HUES6 (cell line): Measurements from ENCODE around the gene XCL1.
"Not testable (repeated sequence)": the region's sequence is repeated elsewhere in the genome, so short reads cannot be mapped to it uniquely, and the experiment has no call there.

Experiments used
- H3K27ac ChIP-seq: 2 replicates; pipeline ENCODE4 v1.7.0; 2013; ENCODE audit warnings: low read depth, mild to moderate bottlenecking, low read length, inconsistent platforms
- H3K27me3 ChIP-seq: 2 replicates; pipeline ENCODE4 v1.6.1; 2013; ENCODE audit warnings: low read length; ENCODE audit not compliant: control insufficient read depth, insufficient read depth
- H3K36me3 ChIP-seq: 2 replicates; pipeline ENCODE4 v1.6.1; 2013; ENCODE audit warnings: low read length; ENCODE audit not compliant: control insufficient read depth, insufficient read depth
- H3K4me1 ChIP-seq: 2 replicates; pipeline ENCODE4 v1.6.1; 2013; ENCODE audit warnings: low read length; ENCODE audit not compliant: control insufficient read depth, insufficient read depth
- H3K4me3 ChIP-seq: 2 replicates; pipeline ENCODE4 v1.5.1; 2013; ENCODE audit warnings: low read depth, low read length
- H3K9ac ChIP-seq: one replicate; pipeline ENCODE4 v1.6.1; 2013; ENCODE audit warnings: mild to moderate bottlenecking, low read length
- H3K9me3 ChIP-seq: 2 replicates; pipeline ENCODE4 v1.6.1; 2013; ENCODE audit warnings: low read depth, low read length; ENCODE audit not compliant: control insufficient read depth, insufficient read depth

Gene XCL1

GRCh38 chr1:168576245-168576688, at the start of gene XCL1:
XCL1 (plus strand) TSS chr1:168576605; CDS start chr1:168576638, 33 bp downstream.
- not testable (repeated sequence) for H3K27me3 ChIP-seq, H3K27ac ChIP-seq, H3K36me3 ChIP-seq, H3K4me1 ChIP-seq, H3K9me3 ChIP-seq, H3K4me3 ChIP-seq, H3K9ac ChIP-seq

GRCh38 chr1:168529518-168529917, 46.9 kb upstream of the XCL1 start:
- Histone ChIP-seq H3K9me3 (peaks cover under 1% of the 10 kb centered on the region; the same call in 1 of the 2 replicates), H3K27me3 (no peaks in the 10 kb centered on the region), H3K4me1 (no peaks in the 10 kb centered on the region; the same call in 1 of the 2 replicates), H3K27ac (no peak overlapping the region), H3K9ac (no peak overlapping the region), H3K36me3 (no peaks in the 10 kb centered on the region), H3K4me3 (no peak overlapping the region)

GRCh38 chr1:168531615-168532345, 44.6 kb upstream of the XCL1 start:
- H3K27me3 ChIP-seq = no peaks in the 10 kb centered on the region
- no peaks in the 10 kb centered on the region for H3K9me3 ChIP-seq
- H3K4me1 ChIP-seq = no peaks in the 10 kb centered on the region
- no peaks in the 10 kb centered on the region for H3K36me3 ChIP-seq
- H3K4me3 ChIP-seq = no peak overlapping the region
- no peak overlapping the region for H3K9ac ChIP-seq
- H3K27ac ChIP-seq = no peak overlapping the region

- Histone ChIP-seq H3K4me1 (no peaks in the 10 kb centered on the region), H3K27ac (no peak overlapping the region), H3K27me3 (no peaks in the 10 kb centered on the region), H3K4me3 (no peak overlapping the region), H3K9ac (no peak overlapping the region), H3K9me3 (no peaks in the 10 kb centered on the region), H3K36me3 (no peaks in the 10 kb centered on the region)
These were observed 40.9 kb upstream of the XCL1 start for GRCh38 chr1:168535536-168535935.

- H3K9me3 ChIP-seq, H3K27ac ChIP-seq, H3K4me1 ChIP-seq, H3K4me3 ChIP-seq, H3K9ac ChIP-seq, H3K27me3 ChIP-seq, H3K36me3 ChIP-seq: not testable (repeated sequence)
These were observed 35.6 kb upstream of the XCL1 start for GRCh38 chr1:168540798-168541197.

GRCh38 chr1:168542978-168543377, 33.4 kb upstream of the XCL1 start:
- not testable (repeated sequence) for H3K9ac ChIP-seq, H3K4me3 ChIP-seq, H3K4me1 ChIP-seq, H3K9me3 ChIP-seq, H3K27ac ChIP-seq, H3K27me3 ChIP-seq, H3K36me3 ChIP-seq

- not testable (repeated sequence) for H3K4me3 ChIP-seq, H3K9ac ChIP-seq, H3K36me3 ChIP-seq, H3K27ac ChIP-seq, H3K27me3 ChIP-seq, H3K4me1 ChIP-seq, H3K9me3 ChIP-seq
These were observed 32.4 kb upstream of the XCL1 start, which contains the start of gene XCL2 for GRCh38 chr1:168543840-168544498. XCL2 (minus strand) TSS chr1:168543997; CDS start chr1:168543964, 33 bp downstream.

GRCh38 chr1:168545678-168546552, 30.5 kb upstream of the XCL1 start:
- H3K27ac ChIP-seq, H3K9me3 ChIP-seq, H3K27me3 ChIP-seq, H3K36me3 ChIP-seq, H3K9ac ChIP-seq, H3K4me3 ChIP-seq, H3K4me1 ChIP-seq: not testable (repeated sequence)

GRCh38 chr1:168546553-168546895, 29.9 kb upstream of the XCL1 start:
- H3K4me1 ChIP-seq, H3K27ac ChIP-seq, H3K9ac ChIP-seq, H3K27me3 ChIP-seq, H3K9me3 ChIP-seq, H3K36me3 ChIP-seq, H3K4me3 ChIP-seq: not testable (repeated sequence)

- no peak overlapping the region for H3K9ac ChIP-seq
- H3K36me3 ChIP-seq = no peaks in the 10 kb centered on the region
- peaks cover 8% of the 10 kb centered on the region; the same call in 1 of the 2 replicates for H3K4me1 ChIP-seq
- H3K9me3 ChIP-seq = no peaks in the 10 kb centered on the region
- H3K27ac ChIP-seq = no peak overlapping the region
- H3K4me3 ChIP-seq = no peak overlapping the region
- no peaks in the 10 kb centered on the region for H3K27me3 ChIP-seq
These were observed 25.4 kb upstream of the XCL1 start for GRCh38 chr1:168550971-168551370.

- Histone ChIP-seq H3K27ac (no peak overlapping the region), H3K27me3 (no peaks in the 10 kb centered on the region), H3K9ac (no peak overlapping the region), H3K4me3 (no peak overlapping the region), H3K9me3 (no peaks in the 10 kb centered on the region), H3K36me3 (no peaks in the 10 kb centered on the region), H3K4me1 (peaks cover 9% of the 10 kb centered on the region; the same call in 1 of the 2 replicates)
These were observed 24.7 kb upstream of the XCL1 start for GRCh38 chr1:168551688-168552087.
